IPS-18c (cell line): ENCODE data around the gene CTDNEP1.
A peak's percentile ranks its signal among the peaks of the same experiment; 100 is the strongest.

Experiments used
- H3K4me3 ChIP-seq: 2 replicates; pipeline ENCODE4 v1.7.0; 2013; ENCODE audit warnings: low read depth, mild to moderate bottlenecking, low read length, moderate library complexity; ENCODE audit not compliant: insufficient read depth
- H3K9me3 ChIP-seq: one replicate; pipeline ENCODE4 v1.6.1; 2013; ENCODE audit warnings: mild to moderate bottlenecking, low read length, moderate library complexity; ENCODE audit not compliant: control insufficient read depth, insufficient read depth

Gene CTDNEP1

DNA sequence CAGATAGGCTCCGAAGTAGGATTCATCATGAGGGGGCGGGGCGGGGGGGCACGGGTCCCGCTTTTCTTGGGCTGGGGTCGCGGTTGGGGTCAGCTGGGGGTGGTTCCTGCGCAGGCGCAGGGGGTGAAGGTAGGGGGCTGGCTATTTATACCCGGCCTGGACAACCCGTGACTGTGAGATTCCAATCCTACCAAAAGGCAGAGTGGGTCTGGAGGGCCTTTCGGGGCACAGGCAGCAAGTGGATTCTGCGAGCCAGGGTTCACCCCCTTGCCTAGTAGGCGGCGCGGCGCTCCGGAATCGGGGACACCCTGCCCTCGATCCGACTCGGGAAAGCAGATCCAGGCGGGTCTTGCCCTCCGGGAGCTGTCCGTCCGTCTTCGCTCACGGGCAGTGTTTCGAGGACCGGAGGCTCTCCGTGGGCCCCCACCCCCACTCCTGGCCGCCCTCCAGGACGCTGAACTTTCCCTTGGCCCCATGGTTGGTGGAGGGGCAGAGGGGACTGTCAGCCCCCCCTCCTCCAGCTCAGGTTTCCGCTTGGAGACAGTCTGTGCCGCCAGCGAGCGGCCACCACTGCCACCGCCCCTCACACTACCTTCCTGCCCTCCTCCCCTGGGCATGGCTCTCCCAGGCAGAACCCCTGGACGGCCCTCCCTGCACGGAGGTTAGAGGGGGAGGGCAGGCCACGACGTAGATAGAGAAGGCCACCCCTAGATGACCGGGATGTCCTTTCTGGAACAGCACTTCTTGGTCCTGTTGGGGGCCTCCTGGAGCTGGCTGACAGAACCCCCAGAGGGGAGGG is 30.6 kb upstream of the CTDNEP1 start:
- Histone ChIP-seq H3K4me3 (peak overlapping the region; percentile 81), H3K9me3 (no peaks in the 10 kb centered on the region)

DNA sequence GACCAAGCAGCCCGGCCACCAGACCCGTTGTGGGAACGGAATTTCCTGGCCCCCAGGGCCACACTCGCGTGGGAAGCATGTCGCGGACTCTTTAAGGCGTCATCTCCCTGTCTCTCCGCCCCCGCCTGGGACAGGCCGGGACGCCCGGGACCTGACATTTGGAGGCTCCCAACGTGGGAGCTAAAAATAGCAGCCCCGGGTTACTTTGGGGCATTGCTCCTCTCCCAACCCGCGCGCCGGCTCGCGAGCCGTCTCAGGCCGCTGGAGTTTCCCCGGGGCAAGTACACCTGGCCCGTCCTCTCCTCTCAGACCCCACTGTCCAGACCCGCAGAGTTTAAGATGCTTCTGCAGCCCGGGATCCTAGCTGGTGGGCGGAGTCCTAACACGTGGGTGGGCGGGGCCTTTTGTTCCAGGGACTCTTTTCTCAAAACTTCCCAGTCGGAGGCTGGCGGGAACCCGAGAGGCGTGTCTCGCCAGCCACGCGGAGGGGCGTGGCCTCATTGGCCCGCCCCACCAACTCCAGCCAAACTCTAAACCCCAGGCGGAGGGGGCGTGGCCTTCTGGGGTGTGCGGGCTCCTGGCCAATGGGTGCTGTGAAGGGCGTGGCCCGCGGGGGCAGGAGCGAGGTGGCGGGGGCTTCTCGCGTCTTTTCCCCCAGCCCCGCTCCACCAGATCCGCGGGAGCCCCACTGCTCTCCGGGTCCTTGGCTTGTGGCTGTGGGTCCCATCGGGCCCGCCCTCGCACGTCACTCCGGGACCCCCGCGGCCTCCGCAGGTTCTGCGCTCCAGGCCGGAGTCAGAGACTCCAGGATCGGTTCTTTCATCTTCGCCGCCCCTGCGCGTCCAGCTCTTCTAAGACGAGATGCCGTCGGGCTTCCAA is 29.8 kb upstream of the CTDNEP1 start, which contains the start of gene SLC2A4:
Gene SLC2A4 (plus strand): TSS at position 645 of the 879 bp plus-strand sequence. CDS start 217 bp downstream, at position 862.
- H3K4me3 ChIP-seq: peak within 1 kb of the TSS; percentile 81
- H3K9me3 ChIP-seq: no peaks in the 10 kb centered on the region

GRCh38 chr17:7280519-7281073 is 29.1 kb upstream of the CTDNEP1 start:
- no peaks in the 10 kb centered on the region for H3K9me3 ChIP-seq
- H3K4me3 ChIP-seq: peak overlapping the region; percentile 50; the same call in 1 of the 2 replicates

GRCh38 chr17:7279448-7279847 is 27.9 kb upstream of the CTDNEP1 start:
- Histone ChIP-seq H3K9me3 (no peaks in the 10 kb centered on the region), H3K4me3 (no peak overlapping the region)

DNA sequence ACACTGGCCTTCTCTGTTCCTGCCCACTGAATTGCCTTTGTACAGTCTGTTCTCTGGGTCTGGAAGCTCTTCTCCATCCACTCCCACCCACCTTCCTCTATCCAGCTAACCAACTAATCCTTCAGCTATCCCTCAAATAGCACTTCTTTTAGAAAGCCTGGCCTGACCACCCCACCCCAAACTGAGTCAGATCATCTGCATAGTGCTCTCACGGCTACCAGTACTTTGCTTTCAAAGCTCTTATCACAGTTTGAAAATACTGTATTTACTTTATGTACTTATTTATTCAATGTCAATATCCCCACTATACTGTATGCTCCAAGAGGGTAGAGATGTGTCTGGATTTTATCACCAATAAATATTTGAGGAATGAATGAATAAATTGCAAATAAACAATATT is 15.2 kb upstream of the CTDNEP1 start:
- peaks cover 2% of the 10 kb centered on the region for H3K9me3 ChIP-seq
- no peak overlapping the region for H3K4me3 ChIP-seq

GRCh38 chr17:7263801-7264078 is 12.2 kb upstream of the CTDNEP1 start:
- H3K9me3 ChIP-seq: peaks cover 2% of the 10 kb centered on the region
- H3K4me3 ChIP-seq: peak overlapping the region; percentile 91; the same call in 1 of the 2 replicates

GRCh38 chr17:7262935-7263800 is 11.6 kb upstream of the CTDNEP1 start:
- peak overlapping the region; percentile 91 for H3K4me3 ChIP-seq
- H3K9me3 ChIP-seq: peaks cover 2% of the 10 kb centered on the region

DNA sequence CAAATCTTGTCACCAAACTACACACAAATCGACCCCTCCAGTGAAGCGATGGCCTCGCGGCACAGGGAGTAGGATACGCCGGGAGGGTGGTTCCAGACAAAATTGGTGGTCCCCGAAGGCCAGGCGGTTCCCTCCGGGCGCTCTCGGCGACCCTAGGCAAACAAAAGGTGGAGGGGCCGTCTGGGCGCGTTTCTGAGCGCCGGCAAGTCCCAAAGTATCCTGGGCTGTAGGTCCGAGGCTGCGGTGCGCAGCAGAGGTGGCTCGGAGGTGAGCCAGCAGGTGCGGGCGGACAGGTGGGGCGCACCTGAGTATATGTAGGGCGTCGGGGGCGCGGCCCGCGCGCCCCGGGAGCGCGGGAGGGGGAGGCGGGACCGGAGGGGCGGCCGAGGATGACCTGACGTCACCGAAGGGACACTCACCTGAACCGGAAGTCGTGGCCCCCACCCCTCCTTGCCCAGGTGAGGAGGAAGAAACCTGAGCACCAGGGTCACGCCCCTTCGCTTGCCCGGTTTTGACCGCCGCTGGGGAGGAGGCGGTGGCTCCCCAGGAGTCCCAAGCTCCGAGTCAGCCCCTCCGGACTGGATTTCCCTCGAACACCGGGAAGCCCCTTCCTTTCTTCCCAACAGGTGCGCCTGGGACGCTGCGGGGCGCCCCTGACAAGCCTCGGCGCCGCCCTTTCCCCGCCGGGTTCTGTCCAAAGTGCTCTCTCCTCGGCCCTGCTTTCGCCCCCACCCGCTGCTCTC is 10.8 kb upstream of the CTDNEP1 start, which contains the start of gene CLDN7:
Gene CLDN7 (minus strand): TSS at position 287 of the 743 bp plus-strand sequence. CDS start 435 bp downstream, outside the sequence.
- Histone ChIP-seq H3K9me3 (peaks cover 2% of the 10 kb centered on the region), H3K4me3 (peak within 1 kb of the TSS; percentile 91)

DNA sequence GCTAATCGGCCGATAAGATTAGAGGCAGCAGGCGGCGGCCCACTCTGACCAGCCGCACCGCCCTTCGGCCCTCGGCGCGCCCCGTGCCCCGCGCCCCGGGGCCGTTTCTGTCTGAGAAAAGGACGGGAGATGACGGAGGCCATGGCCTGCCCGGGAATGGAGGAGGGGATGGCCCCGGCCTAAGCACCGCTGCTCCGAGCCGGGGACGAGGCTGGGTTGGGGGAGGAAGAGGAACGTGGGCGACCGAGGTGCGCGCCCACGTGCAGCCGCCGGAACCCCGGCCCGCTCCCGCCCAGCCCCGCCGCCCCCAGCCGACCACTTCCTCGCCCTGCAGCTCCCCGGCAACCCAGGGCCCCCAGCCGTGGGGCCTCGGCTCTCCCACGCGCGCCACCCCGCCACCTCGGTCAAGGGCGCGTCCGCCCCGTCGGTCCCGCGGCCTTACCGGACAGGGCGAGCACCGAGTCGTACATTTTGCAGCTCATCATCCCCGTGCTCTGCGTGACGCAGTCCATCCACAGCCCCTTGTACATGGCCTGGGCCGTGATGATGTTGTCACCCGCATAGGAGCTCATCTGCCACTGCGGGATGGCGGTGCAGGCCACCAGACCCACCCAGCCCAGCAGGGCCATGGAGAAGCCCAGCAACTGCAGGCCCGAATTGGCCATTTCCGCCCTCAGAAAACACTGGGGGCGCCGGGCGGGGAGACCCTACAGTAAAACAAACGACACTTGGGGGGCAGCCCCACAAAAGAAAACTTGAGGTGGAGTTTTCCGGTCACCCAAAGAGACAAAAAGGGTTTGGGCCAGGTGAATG is 10.1 kb upstream of the CTDNEP1 start:
- peak overlapping the region; percentile 91 for H3K4me3 ChIP-seq
- peaks cover 2% of the 10 kb centered on the region for H3K9me3 ChIP-seq

- Histone ChIP-seq H3K9me3 (peaks cover 2% of the 10 kb centered on the region), H3K4me3 (peak overlapping the region; percentile 91)
These were observed 9.3 kb upstream of the CTDNEP1 start for GRCh38 chr17:7260651-7261378.

DNA sequence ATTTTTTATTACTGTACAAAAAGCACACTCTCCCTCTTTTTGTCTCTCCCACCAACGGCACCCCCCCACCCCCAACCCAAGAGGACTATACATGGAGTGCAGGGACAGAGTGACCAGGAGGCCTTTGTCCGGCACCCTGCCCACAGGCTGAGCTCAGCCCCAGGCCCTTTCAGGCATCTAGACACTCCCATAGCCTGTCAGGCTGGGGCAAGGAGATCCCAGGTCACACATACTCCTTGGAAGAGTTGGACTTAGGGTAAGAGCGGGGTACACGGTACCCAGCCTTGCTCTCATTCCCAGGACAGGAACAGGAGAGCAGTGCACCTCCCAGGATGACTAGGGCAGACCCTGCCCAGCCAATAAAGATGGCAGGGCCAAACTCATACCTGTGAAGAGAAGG is 8.6 kb upstream of the CTDNEP1 start:
- Histone ChIP-seq H3K9me3 (peaks cover 2% of the 10 kb centered on the region), H3K4me3 (peak overlapping the region; percentile 91)

DNA sequence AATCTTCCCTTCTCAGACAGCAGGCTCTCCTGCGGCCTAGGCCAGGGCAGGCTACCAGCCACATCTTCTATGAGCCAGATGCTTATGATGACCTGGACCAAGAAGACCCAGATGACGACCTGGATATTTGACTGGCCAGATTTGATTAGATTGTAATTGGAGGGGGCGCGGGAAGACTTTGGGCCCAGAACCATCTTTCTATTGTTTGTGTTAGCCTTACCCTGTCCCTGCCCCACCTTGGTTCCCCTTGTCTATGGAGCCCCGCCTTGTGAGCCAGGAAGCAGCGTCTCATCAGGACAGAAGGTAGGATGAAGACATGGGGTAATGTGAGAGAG is 8.0 kb upstream of the CTDNEP1 start:
- peaks cover 2% of the 10 kb centered on the region for H3K9me3 ChIP-seq
- H3K4me3 ChIP-seq: no peak overlapping the region

- no peak overlapping the region for H3K4me3 ChIP-seq
These were observed 7.4 kb upstream of the CTDNEP1 start for GRCh38 chr17:7258731-7259554.

DNA sequence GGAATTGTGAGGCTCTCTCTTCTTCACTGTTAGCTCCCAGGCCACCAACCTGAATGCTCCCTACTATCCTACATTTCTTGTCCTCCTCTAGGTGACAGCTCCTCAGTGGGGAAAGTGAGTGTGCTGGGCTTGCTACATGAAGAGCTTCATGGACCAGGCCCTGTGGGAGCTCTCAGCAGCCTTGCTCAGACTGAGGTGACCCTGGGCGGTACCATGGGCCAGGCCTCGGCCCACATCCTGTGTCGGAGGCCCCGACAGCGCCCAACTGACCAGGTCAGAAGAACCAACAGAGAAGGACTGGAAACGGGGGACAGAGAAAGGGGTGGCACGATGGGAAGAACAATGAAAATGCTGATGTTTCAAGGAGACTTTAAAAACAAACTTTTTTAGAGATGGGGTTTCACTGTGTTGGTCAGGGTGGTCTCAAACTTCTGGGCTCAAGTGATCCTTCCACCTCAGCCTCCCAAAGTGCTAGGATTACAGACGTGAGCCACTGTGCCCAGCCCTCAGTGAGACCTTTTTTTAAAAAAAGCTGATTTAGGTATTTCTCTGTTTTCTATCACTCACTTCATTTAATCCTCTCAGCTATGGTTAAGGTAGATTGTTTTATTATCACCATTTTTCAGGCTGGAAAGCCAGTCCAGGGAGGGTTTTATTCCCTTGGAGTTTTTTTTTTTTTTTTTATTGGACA is 5.4 kb upstream of the CTDNEP1 start:
- Histone ChIP-seq H3K4me3 (no peak overlapping the region), H3K9me3 (no peaks in the 10 kb centered on the region)

More at GRCh38 chr17:7258731-7259554, 7.4 kb upstream of the CTDNEP1 start:
- H3K9me3 ChIP-seq: peaks cover 2% of the 10 kb centered on the region
